ENCODE results near the gene RAMP1.

DNA sequence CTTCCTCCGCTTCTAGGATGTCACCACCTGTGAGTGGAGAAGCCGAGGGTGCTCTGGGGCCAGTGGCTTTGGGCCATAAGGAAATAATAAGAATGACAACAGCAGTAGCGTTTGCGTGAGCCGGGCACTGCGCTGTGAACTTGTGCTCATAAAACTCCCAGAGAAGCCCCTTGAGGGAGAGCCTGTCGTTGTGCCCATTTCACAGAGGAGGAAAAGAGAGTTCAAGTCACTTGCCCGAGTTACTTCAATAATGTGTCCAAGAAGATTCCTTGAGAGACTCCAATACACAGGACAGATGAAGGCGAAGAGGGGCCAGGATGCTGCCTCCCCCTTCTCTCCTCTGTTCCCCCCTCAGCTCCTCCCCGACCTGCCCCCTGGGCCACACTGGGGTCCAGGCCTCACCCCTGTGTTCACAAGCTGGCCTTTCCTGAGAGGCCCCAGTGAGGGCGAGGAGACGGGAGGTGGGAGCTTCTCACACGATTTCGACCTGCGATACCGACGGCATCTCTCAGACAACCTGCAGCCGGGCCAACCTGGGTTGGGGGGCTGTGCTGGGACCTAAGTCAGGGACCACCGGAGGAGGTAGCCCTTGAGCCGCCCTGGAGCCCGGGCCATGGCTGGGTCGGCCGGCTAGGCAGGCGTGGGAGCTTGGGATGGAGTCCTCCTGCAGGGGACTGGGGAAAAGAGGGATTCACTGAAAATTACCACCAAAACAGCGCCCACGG, 53.9 kb downstream of the RAMP1 start:
- TF ChIP-seq TARDBP (IDR thresholded peaks at IDR 0.05): no peak
- TF ChIP-seq HDGF (IDR thresholded peaks at IDR 0.05; ENCODE audit: borderline replicate concordance): no peak
- no peak for TF ChIP-seq ZNF384 (IDR thresholded peaks at IDR 0.05)
- TF ChIP-seq BHLHE40 (IDR thresholded peaks at IDR 0.05; ENCODE audit: borderline replicate concordance): no peak

Data from HEK293T (cell line).